Chondrocyte (in vitro differentiated cells): ENCODE measurements around the gene COA1. TPM values are rescaled to one million over a fixed set of nuclear protein-coding genes. Genes with fewer than 3 reads are reported as not detected.
A peak's percentile ranks its signal among the peaks of the same experiment; 100 is the strongest.
"Not testable (repeated sequence)": the region's sequence is repeated elsewhere in the genome, so short reads cannot be mapped to it uniquely, and the experiment has no call there.

ENCODE experiments used
- DNase-seq: peaks from one replicate; pipeline ENCODE4 v3.0.0; 2021; ENCODE audit warnings: mixed read lengths, low spot score
- H3K27ac Mint-ChIP-seq: one replicate; pipeline ENCODE4 v1.8.0; 2021; ENCODE audit warnings: mild to moderate bottlenecking, moderate library complexity, mixed read lengths; ENCODE audit not compliant: unreplicated experiment
- H3K27me3 Mint-ChIP-seq: 2 replicates; pipeline ENCODE4 v1.8.0; 2021; ENCODE audit warnings: low read depth, mixed read lengths
- H3K36me3 Mint-ChIP-seq: 2 replicates; pipeline ENCODE4 v1.8.0; 2021; ENCODE audit warnings: low read depth, mixed read lengths
- H3K4me1 Mint-ChIP-seq: 2 replicates; pipeline ENCODE4 v1.8.0; 2021; ENCODE audit warnings: low read depth, mild to moderate bottlenecking, mixed read lengths
- H3K4me3 Mint-ChIP-seq: one replicate; pipeline ENCODE4 v1.8.0; 2021; ENCODE audit warnings: mild to moderate bottlenecking, moderate library complexity, mixed read lengths; ENCODE audit not compliant: unreplicated experiment
- H3K9me3 Mint-ChIP-seq: 2 replicates; pipeline ENCODE4 v1.8.0; 2021; ENCODE audit warnings: low read depth, mixed read lengths
- total RNA-seq: library from RNA; stranded (reverse); gene quantifications from 3 replicates; pipeline ENCODE4 v1.2.1, GENCODE V29; 2021
- TF ChIP-seq, protein P1 (sequence below): fragments of 200-600 bp; sonication (generic); IDR thresholded peaks from 2 replicates; pipeline ENCODE4 v1.5.0; 2021; ENCODE audit warnings: antibody characterized with exemption, mild to moderate bottlenecking, moderate library complexity

Gene COA1
- total RNA-seq, 1 donor from 2014 or later, result 33.5 TPM

- H3K9me3 Mint-ChIP-seq, result no peaks in the 10 kb centered on the region
- H3K4me3 Mint-ChIP-seq, result no peak overlapping the region
- TF ChIP-seq, protein P1, sequence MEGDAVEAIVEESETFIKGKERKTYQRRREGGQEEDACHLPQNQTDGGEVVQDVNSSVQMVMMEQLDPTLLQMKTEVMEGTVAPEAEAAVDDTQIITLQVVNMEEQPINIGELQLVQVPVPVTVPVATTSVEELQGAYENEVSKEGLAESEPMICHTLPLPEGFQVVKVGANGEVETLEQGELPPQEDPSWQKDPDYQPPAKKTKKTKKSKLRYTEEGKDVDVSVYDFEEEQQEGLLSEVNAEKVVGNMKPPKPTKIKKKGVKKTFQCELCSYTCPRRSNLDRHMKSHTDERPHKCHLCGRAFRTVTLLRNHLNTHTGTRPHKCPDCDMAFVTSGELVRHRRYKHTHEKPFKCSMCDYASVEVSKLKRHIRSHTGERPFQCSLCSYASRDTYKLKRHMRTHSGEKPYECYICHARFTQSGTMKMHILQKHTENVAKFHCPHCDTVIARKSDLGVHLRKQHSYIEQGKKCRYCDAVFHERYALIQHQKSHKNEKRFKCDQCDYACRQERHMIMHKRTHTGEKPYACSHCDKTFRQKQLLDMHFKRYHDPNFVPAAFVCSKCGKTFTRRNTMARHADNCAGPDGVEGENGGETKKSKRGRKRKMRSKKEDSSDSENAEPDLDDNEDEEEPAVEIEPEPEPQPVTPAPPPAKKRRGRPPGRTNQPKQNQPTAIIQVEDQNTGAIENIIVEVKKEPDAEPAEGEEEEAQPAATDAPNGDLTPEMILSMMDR, result no peak
- H3K27me3 Mint-ChIP-seq, result no peaks in the 10 kb centered on the region
- no peak for DNase-seq
- H3K36me3 Mint-ChIP-seq, result no peaks in the 10 kb centered on the region
- no peak overlapping the region for H3K27ac Mint-ChIP-seq
- peaks cover 20% of the 10 kb centered on the region for H3K4me1 Mint-ChIP-seq
Measured at GRCh38 chr7:43692582-43693373, 36.5 kb downstream of the COA1 start.

DNA sequence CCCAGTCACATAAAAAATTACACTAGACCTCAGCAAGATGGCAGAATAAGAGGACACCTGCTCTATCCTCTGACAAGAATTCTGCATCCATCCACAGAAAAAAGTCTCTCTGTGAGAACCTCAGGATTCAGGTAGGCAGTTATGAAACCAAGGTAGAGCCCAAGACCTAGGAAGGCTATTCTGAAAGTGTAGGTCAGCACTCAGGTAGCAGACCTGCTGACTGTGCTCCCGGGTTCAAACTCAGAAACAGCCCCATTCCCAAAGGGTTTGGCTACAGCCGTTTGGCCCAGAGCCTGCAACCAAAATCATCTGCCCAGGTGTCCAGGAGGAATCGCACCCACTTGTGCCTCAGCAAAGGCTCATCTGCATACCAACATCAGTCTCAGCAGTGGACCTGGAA lies 37.7 kb downstream of the COA1 start:
- DNase-seq, result no peak
- no peak overlapping the region for H3K27ac Mint-ChIP-seq

GRCh38 chr7:43689115-43689514 lies 40.2 kb downstream of the COA1 start:
- TF ChIP-seq, protein P1, result no peak
- Mint-ChIP-seq H3K36me3 (no peaks in the 10 kb centered on the region), H3K27me3 (no peaks in the 10 kb centered on the region), H3K27ac (peak overlapping the region; percentile 42), H3K9me3 (no peaks in the 10 kb centered on the region), H3K4me1 (peaks cover 18% of the 10 kb centered on the region), H3K4me3 (no peak overlapping the region)
- no peak for DNase-seq

More for the DNA sequence above, 37.7 kb downstream of the COA1 start:
- H3K27me3 Mint-ChIP-seq, result no peaks in the 10 kb centered on the region
- no peaks in the 10 kb centered on the region for H3K9me3 Mint-ChIP-seq
- H3K36me3 Mint-ChIP-seq, result no peaks in the 10 kb centered on the region
- peaks cover 18% of the 10 kb centered on the region for H3K4me1 Mint-ChIP-seq
- TF ChIP-seq, protein P1, result no peak
- no peak overlapping the region for H3K4me3 Mint-ChIP-seq

- not testable (repeated sequence) for H3K9me3 Mint-ChIP-seq, DNase-seq, H3K4me3 Mint-ChIP-seq, H3K27ac Mint-ChIP-seq, H3K27me3 Mint-ChIP-seq, H3K36me3 Mint-ChIP-seq
- H3K4me1 Mint-ChIP-seq, result peaks cover 18% of the 10 kb centered on the region
Measured at GRCh38 chr7:43687866-43688265, 41.5 kb downstream of the COA1 start.

GRCh38 chr7:43686991-43687390 lies 42.3 kb downstream of the COA1 start:
- H3K27me3 Mint-ChIP-seq, result no peaks in the 10 kb centered on the region

More at GRCh38 chr7:43686991-43687390, 42.3 kb downstream of the COA1 start:
- Mint-ChIP-seq H3K9me3 (no peaks in the 10 kb centered on the region), H3K27ac (no peak overlapping the region), H3K36me3 (no peaks in the 10 kb centered on the region), H3K4me1 (peaks cover 18% of the 10 kb centered on the region), H3K4me3 (no peak overlapping the region)
- TF ChIP-seq, protein P1, result no peak
- DNase-seq, result no peak
